GM10248 (cell line): Measurements from ENCODE around the gene SPDYE9.
"Not testable (repeated sequence)": the region's sequence is repeated elsewhere in the genome, so short reads cannot be mapped to it uniquely, and the experiment has no call there.

Experiments used
- CTCF ChIA-PET: fragments of 300-600 bp; sonication (Branson Sonifier 250); formaldehyde crosslinking; extraction: SDS; loops from one replicate; lab custom pipeline; 2021; ENCODE audit warnings: antibody characterized with exemption; lab: Yijun Ruan, JAX
- POLR2A ChIA-PET: fragments of 350-650 bp; sonication (Branson Sonifier 250); formaldehyde crosslinking; extraction: SDS; loops from one replicate; lab custom pipeline; 2020; ENCODE audit warnings: antibody characterized with exemption; lab: Yijun Ruan, JAX
- DNase-seq: peaks from one replicate; pipeline ENCODE4 v3.0.0; 2012; ENCODE audit errors: extremely low spot score

SPDYE9 gene, protein sequence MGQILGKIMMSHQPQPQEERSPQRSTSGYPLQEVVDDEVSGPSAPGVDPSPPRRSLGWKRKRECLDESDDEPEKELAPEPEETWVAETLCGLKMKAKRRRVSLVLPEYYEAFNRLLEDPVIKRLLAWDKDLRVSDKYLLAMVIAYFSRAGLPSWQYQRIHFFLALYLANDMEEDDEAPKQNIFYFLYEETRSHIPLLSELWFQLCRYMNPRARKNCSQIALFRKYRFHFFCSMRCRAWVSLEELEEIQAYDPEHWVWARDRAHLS

DNA sequence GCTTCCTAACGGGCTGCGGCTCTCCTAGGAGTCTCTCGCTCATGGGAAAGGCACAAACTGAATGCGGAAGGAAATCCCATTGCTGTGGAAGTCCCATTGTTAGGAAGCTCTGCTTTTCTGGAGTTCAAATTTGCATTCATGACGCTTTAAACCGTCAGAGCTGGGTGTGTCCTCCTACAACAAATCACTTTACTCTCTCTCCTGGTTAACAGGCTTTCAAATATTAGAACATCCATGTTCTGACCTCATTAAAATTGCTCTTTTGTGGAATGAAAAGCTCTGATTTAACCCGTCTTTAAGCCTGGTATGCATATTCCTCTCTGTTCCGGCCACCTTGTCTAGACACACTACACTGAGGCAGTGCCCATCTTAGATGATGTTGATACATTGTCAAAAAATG, at the start of gene SPDYE9:
SPDYE9 (minus strand) TSS at position 101 of the 400 bp plus-strand sequence. CDS start 1,800 bp downstream, outside the sequence.
- POLR2A ChIA-PET, DNase-seq, CTCF ChIA-PET: not testable (repeated sequence)

DNA sequence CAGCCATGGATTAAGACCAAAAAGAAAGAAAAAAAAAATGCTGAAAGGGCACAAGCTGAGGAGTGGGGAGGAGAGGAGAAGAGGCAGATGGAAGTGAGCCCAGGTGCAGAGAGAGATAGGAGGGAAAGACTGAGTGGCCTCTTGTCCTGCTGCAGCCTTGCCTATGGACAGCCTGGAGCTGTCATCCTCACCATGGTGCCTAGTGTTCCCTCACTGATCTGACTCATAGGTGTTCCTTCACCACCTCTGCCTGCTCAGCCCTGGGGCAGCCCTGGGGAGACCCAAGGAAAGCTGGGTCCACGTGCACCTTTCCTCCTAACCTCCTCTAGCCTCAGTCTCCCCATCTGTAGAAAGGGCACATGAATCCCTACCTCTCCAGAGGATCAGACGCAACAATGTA, 49.0 kb upstream of the SPDYE9 start:
- CTCF ChIA-PET, POLR2A ChIA-PET, DNase-seq: not testable (repeated sequence)

DNA sequence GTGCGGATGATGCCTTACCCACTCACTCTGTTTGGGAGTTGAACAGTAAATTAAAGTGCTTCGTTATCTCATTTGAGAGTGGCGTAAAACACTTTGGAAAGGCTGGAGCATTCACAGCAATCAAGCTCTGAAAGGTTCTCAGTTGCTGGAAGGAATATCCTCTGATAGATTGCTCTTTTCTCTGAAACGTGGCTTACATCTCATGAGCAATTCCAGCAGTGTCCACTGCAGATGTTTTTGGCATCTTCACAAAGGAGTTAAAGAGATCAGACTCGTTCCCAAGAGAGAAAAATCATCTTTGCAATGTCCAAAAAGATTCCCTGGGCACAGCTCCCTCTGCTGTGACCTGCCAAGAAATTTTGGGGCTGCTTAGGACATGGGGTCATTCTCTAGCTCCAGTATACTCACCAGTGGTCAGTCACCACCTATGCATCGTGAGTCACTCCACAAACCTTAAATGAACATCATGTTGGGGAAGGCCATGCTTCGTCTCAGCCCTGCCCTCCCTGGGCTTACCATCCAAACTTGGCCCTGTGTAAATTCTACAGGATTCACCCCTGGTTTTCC, 46.9 kb upstream of the SPDYE9 start:
- CTCF ChIA-PET, POLR2A ChIA-PET, DNase-seq: not testable (repeated sequence)

GRCh38 chr7:73130612-73131011, 44.8 kb upstream of the SPDYE9 start:
- DNase-seq, POLR2A ChIA-PET, CTCF ChIA-PET: not testable (repeated sequence)

GRCh38 chr7:73124126-73124525, 38.3 kb upstream of the SPDYE9 start:
- POLR2A ChIA-PET, DNase-seq, CTCF ChIA-PET: not testable (repeated sequence)

DNA sequence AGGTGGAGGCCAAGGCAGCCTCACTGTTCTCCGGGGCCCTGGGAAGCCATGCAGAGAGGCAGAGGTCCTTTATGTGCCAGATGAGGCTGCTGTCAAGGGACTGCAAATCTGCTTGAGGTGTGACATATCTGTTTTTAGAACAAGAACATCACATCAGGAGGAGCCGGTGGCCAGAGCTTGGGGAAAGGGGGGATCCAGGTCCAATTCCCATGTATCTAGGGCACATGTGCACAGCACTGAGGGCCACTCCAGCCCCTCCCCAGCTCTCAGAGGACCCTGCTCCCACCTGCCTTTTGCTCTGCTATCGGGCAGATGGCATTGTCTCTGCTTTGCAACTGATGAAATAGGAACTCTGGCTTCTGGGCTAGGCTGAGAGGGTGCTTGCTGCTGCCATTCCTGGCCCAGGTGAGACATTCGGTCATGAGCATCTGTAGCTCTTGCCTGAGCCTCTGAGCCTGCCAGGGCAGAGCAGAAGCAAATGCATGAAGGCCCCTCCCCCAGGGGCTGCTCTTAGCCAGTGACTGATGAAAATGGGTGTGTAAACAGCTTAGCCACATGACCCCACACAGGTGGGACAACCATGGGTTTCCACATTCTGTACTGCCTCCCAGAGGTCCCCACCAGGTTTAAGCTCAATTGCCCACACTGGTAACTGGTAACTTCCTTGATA, 37.1 kb upstream of the SPDYE9 start:
- POLR2A ChIA-PET, CTCF ChIA-PET, DNase-seq: not testable (repeated sequence)

DNA sequence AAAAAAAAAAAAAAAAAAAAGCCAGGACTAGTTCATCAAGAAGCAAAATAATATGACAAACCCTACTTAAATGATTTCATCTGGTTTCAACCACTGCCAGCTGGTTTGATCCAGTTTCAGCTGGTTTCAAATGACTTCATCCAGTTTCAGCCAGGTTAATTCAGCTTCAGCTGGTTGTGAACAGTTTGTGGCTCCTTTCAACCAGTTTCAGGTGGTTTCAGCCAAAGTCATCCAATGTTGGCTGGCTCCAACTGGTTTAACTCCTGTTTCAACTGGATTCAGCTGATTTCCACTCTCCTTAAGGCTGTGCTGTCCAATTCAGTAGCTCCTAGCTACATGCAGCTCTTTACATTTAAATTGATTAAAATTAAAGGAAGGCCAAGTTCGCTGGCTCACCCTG, 32.3 kb upstream of the SPDYE9 start:
- POLR2A ChIA-PET, CTCF ChIA-PET, DNase-seq: not testable (repeated sequence)

- POLR2A ChIA-PET, DNase-seq, CTCF ChIA-PET: not testable (repeated sequence)
These were observed 28.0 kb downstream of the SPDYE9 start, which contains the start of gene SPDYE11 for GRCh38 chr7:73057811-73058210. Gene SPDYE11 (minus strand): TSS chr7:73057911. CDS start chr7:73056111, 1,800 bp downstream.

- POLR2A ChIA-PET, DNase-seq, CTCF ChIA-PET: not testable (repeated sequence)
These were observed 56.2 kb downstream of the SPDYE9 start, which contains the start of gene SPDYE8 for GRCh38 chr7:73029666-73030065. Gene SPDYE8 (minus strand): TSS chr7:73029766. CDS start chr7:73027966, 1,800 bp downstream.
